Stomach (tissue), 19 donors: ENCODE results near the gene GPC6. TPM values are rescaled to one million over a fixed set of nuclear protein-coding genes. Genes with fewer than 3 reads are reported as not detected.

Experiments used
- DNase-seq, 2 donors: peaks; one replicate each; pipeline versions ENCODE4 v3.0.0 to v3.0.0-alpha.2; 2013 to 2019
- H3K27ac ChIP-seq, 5 donors: fragments of 200-600 bp in 4 of 5; sonication (generic) in 4 of 5; one replicate each; pipeline ENCODE4 v1.5.1; 2013 to 2019; ENCODE audit warnings: mild to moderate bottlenecking in 1 of 5, moderate library complexity in 1 of 5
- H3K27me3 ChIP-seq, 3 donors: fragments of 200-600 bp; sonication (generic); one replicate each; pipeline ENCODE4 v1.5.1; 2017 to 2019; ENCODE audit warnings: mixed run types in 1 of 3
- H3K36me3 ChIP-seq, 4 donors: fragments of 200-600 bp; sonication (generic); 1 replicate in 3 of 4; 2 replicates in 1 of 4; pipeline ENCODE4 v1.5.1; 2016 to 2019
- H3K4me1 ChIP-seq, 4 donors: fragments of 200-600 bp; sonication (generic); one replicate each; pipeline ENCODE4 v1.5.1; 2016 to 2019
- H3K4me3 ChIP-seq, 4 donors: fragments of 200-600 bp; sonication (generic) in 3 of 4; one replicate each; pipeline ENCODE4 v1.5.1; 2016 to 2019; ENCODE audit warnings: mild to moderate bottlenecking in 1 of 4
- H3K9me3 ChIP-seq, 4 donors: fragments of 200-600 bp; sonication (generic); one replicate each; pipeline ENCODE4 v1.5.1; 2016 to 2019
- CTCF ChIP-seq, 7 experiments: fragments of 450-650 bp in 4 of 7; fragments of 200-600 bp in 3 of 7; sonication (generic) in 3 of 7; IDR thresholded peaks; one replicate each; pipeline ENCODE4 v1.5.1; 2016 to 2019; ENCODE audit warnings: antibody characterized with exemption in 7 of 7, control low read depth in 2 of 7, mild to moderate bottlenecking in 1 of 7
- EP300 ChIP-seq: sonication (generic); formaldehyde crosslinking; IDR thresholded peaks from one replicate; pipeline ENCODE4 v1.6.1; 2017; ENCODE audit warnings: antibody characterized with exemption
- POLR2A ChIP-seq, 4 donors: fragments of 450-650 bp; IDR thresholded peaks; one replicate each; pipeline ENCODE4 v1.6.1; 2016; ENCODE audit warnings: antibody characterized with exemption in 4 of 4, control low read depth in 2 of 4, mild to moderate bottlenecking in 1 of 4, moderate library complexity in 1 of 4
- POLR2AphosphoS5 ChIP-seq, 3 donors: sonication (generic); formaldehyde crosslinking; IDR thresholded peaks; one replicate each; pipeline ENCODE4 v1.6.1; 2016; ENCODE audit warnings: antibody characterized with exemption in 3 of 3
- WGBS, 5 donors: extraction: QIAGEN DNeasy Blood & Tissue Kit in 3 of 5; methylation state at CpG; one replicate each; pipeline versions ENCODE4 v1.1.5 to v1.1.7; 2013 to 2018; 5-methylcytosine and 5-hydroxymethylcytosine counted together
- intact Hi-C: fragments of 100-400 bp; cut with DNase I; formaldehyde crosslinking; loops from one replicate; pipeline ENCODE4 v1.15.1; 2023; ENCODE audit warnings: low total_unique reads
- long read RNA-seq, 10 donors: transcript quantifications; one replicate each; lab custom pipeline, GENCODE V29; 2026
- polyA plus RNA-seq, 3 donors: library from polyadenylated mRNA; stranded (reverse); fragments of 200-250 nt; gene quantifications; one replicate each; pipeline ENCODE4 v1.2.3, GENCODE V29; 2013
- total RNA-seq, 5 donors: library from RNA; depleted of rRNA; stranded (reverse); fragments of >200 nt; gene quantifications; one replicate each; pipeline versions ENCODE4 v1.1.0 to v1.2.3, GENCODE V29; 2014 to 2016
- donor health status: healthy with polysubstance abuse.
- donor health status: Bipolar disorder and iron deficiency.
- donor health status: healthy.

The GPC6 gene
- total RNA-seq: 10 to 100 TPM in 3 of 5 donors, 1 to 10 TPM in 2; 1.2 to 52.7 (median 11.6) TPM
- polyA plus RNA-seq: 1 to 10 TPM in 2 of 3 donors, under 1 TPM in 1; 0.70 to 2.0 (median 1.6) TPM
- long read RNA-seq, donor 1, partial matches to known transcripts: 15 of 18 reads
- long read RNA-seq, donor 1, other reads (novel, unspliced or antisense): 0 of 18 reads
- long read RNA-seq, donor 2, transcript GPC6-202 (5 exons, 792 nt): major isoform, 6 of 6 reads
- long read RNA-seq, donor 2, partial matches to known transcripts: 0 of 6 reads
- long read RNA-seq, donor 2, other reads (novel, unspliced or antisense): 0 of 6 reads
- long read RNA-seq, donor 3, partial matches to known transcripts: 0 of 3 reads
- long read RNA-seq, donor 3, other reads (novel, unspliced or antisense): 0 of 3 reads
- long read RNA-seq, donor 4: 0 reads
- long read RNA-seq, donor 5, transcript GPC6-202 (5 exons, 792 nt): major isoform, 26 of 31 reads
- long read RNA-seq, donor 5, partial matches to known transcripts: 5 of 31 reads
- long read RNA-seq, donor 5, other reads (novel, unspliced or antisense): 0 of 31 reads
- long read RNA-seq, donor 6, transcript GPC6-202 (5 exons, 792 nt): major isoform, 9 of 9 reads
- long read RNA-seq, donor 6, partial matches to known transcripts: 0 of 9 reads
- long read RNA-seq, donor 6, other reads (novel, unspliced or antisense): 0 of 9 reads
- long read RNA-seq, donor 7, transcript GPC6-202 (5 exons, 792 nt): major isoform, 16 of 33 reads
- long read RNA-seq, donor 7, partial matches to known transcripts: 17 of 33 reads
- long read RNA-seq, donor 7, other reads (novel, unspliced or antisense): 0 of 33 reads
- long read RNA-seq, donor 8, partial matches to known transcripts: 0 of 4 reads
- long read RNA-seq, donor 8, other reads (novel, unspliced or antisense): 0 of 4 reads
- long read RNA-seq, donor 9, transcript GPC6-202 (5 exons, 792 nt): major isoform, 5 of 12 reads
- long read RNA-seq, donor 9, partial matches to known transcripts: 7 of 12 reads
- long read RNA-seq, donor 9, other reads (novel, unspliced or antisense): 0 of 12 reads
- long read RNA-seq, donor 10, partial matches to known transcripts: 0 of 3 reads
- long read RNA-seq, donor 10, other reads (novel, unspliced or antisense): 0 of 3 reads

GRCh38 chr13:93226623-93227279 lies at the start of gene GPC6:
Gene GPC6, plus strand, starts transcription at chr13:93226807.
- H3K27ac ChIP-seq: peak within 1 kb of the TSS; percentile 58 to 86 (median 83)
- TF ChIP-seq POLR2AphosphoS5 (IDR thresholded peaks at IDR 0.05): no peak
- TF ChIP-seq EP300: no peak
- TF ChIP-seq CTCF (IDR thresholded peaks at IDR 0.05): no peak
- no peak for TF ChIP-seq POLR2A (IDR thresholded peaks at IDR 0.05)
- H3K9me3 ChIP-seq: no peaks in the 10 kb centered on the region
- intact Hi-C loops: no loop called here
- 1 to 8% (median 3%) methylated on average over 31 of the region's 31 CpGs for WGBS, 5 donors
- DNase-seq: peak in 1 of 2 donors; percentile 94
- no peaks in the 10 kb centered on the region for H3K36me3 ChIP-seq
- H3K27me3 ChIP-seq: peaks cover 0 to 40% (median 21%) of the 10 kb centered on the region in 3 donors
- H3K4me3 ChIP-seq: peak within 1 kb of the TSS; percentile 52 to 63 (median 58)
- peaks cover 0 to 19% (median 11%) of the 10 kb centered on the region in 4 donors for H3K4me1 ChIP-seq

GRCh38 chr13:93180356-93180969 lies 46.1 kb upstream of the GPC6 start:
- Histone ChIP-seq H3K9me3 (no peaks in the 10 kb centered on the region), H3K4me3 (no peak overlapping the region), H3K4me1 (no peaks in the 10 kb centered on the region), H3K27ac (no peak overlapping the region), H3K36me3 (no peaks in the 10 kb centered on the region), H3K27me3 (no peaks in the 10 kb centered on the region)
- intact Hi-C loops: no loop called here
- TF ChIP-seq EP300 (no peak), CTCF (IDR thresholded peaks at IDR 0.05) (no peak), POLR2A (IDR thresholded peaks at IDR 0.05) (no peak), POLR2AphosphoS5 (IDR thresholded peaks at IDR 0.05) (no peak)
- no peak for DNase-seq
- 9 to 55% (median 25%) methylated on average over 2 of the region's 2 CpGs for WGBS, 5 donors

- Histone ChIP-seq H3K27ac (no peak overlapping the region), H3K9me3 (no peaks in the 10 kb centered on the region), H3K36me3 (no peaks in the 10 kb centered on the region), H3K4me1 (no peaks in the 10 kb centered on the region), H3K4me3 (no peak overlapping the region), H3K27me3 (no peaks in the 10 kb centered on the region)
- intact Hi-C loops: no loop called here
- DNase-seq: no peak
- TF ChIP-seq POLR2A (IDR thresholded peaks at IDR 0.05): no peak
- no peak for TF ChIP-seq POLR2AphosphoS5 (IDR thresholded peaks at IDR 0.05)
- TF ChIP-seq EP300: no peak
- TF ChIP-seq CTCF (IDR thresholded peaks at IDR 0.05): no peak
- 87 to 93% (median 90%) methylated on average over 3 of the region's 3 CpGs for WGBS, 5 donors
Measured at GRCh38 chr13:93182406-93182805, 44.2 kb upstream of the GPC6 start.
